Measurements from ENCODE around the gene ALPK1.
A peak's percentile ranks its signal among the peaks of the same experiment; 100 is the strongest.

The ALPK1 gene

GRCh38 chr4:112451104-112451503 is 153.9 kb downstream of the ALPK1 start:
- no peak overlapping the region for H3K27ac ChIP-seq (ENCODE audit: extremely low read depth, low read depth, low read length)
- H3K9me3 ChIP-seq (ENCODE audit: control insufficient read depth, insufficient read depth, low read depth, low read length) = no peaks in the 10 kb centered on the region
- H3K36me3 ChIP-seq (ENCODE audit: control insufficient read depth in 2 of 2, insufficient read depth in 1 of 2, low read length in 2 of 2) = no peaks in the 10 kb centered on the region
- TF ChIP-seq, protein P1, sequence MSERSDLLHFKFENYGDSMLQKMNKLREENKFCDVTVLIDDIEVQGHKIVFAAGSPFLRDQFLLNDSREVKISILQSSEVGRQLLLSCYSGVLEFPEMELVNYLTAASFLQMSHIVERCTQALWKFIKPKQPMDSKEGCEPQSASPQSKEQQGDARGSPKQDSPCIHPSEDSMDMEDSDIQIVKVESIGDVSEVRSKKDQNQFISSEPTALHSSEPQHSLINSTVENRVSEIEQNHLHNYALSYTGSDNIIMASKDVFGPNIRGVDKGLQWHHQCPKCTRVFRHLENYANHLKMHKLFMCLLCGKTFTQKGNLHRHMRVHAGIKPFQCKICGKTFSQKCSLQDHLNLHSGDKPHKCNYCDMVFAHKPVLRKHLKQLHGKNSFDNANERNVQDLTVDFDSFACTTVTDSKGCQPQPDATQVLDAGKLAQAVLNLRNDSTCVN (tag by site-specific recombination; optimal IDR thresholded peaks at IDR 0.05) = no peak
- TF ChIP-seq, protein P2, sequence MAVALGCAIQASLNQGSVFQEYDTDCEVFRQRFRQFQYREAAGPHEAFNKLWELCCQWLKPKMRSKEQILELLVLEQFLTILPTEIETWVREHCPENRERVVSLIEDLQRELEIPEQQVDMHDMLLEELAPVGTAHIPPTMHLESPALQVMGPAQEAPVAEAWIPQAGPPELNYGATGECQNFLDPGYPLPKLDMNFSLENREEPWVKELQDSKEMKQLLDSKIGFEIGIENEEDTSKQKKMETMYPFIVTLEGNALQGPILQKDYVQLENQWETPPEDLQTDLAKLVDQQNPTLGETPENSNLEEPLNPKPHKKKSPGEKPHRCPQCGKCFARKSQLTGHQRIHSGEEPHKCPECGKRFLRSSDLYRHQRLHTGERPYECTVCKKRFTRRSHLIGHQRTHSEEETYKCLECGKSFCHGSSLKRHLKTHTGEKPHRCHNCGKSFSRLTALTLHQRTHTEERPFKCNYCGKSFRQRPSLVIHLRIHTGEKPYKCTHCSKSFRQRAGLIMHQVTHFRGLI (tag by site-specific recombination; IDR thresholded peaks at IDR 0.05) = no peak
- H3K4me1 ChIP-seq (ENCODE audit: control insufficient read depth, insufficient read depth, low read length) = no peaks in the 10 kb centered on the region
- POLR2A ChIA-PET = no interaction called here
- H3K4me3 ChIP-seq (ENCODE audit: low read depth, low read length) = no peak overlapping the region
- CTCF ChIA-PET = no interaction called here

- Histone ChIP-seq H3K4me3 (ENCODE audit: low read depth, low read length) (no peak overlapping the region), H3K27ac (ENCODE audit: extremely low read depth, low read depth, low read length) (no peak overlapping the region), H3K4me1 (ENCODE audit: control insufficient read depth, insufficient read depth, low read length) (no peaks in the 10 kb centered on the region), H3K36me3 (ENCODE audit: control insufficient read depth in 2 of 2, insufficient read depth in 1 of 2, low read length in 2 of 2) (no peaks in the 10 kb centered on the region), H3K9me3 (ENCODE audit: control insufficient read depth, insufficient read depth, low read depth, low read length) (no peaks in the 10 kb centered on the region)
- ChIA-PET CTCF (no interaction called here), POLR2A (no interaction called here)
- no peak for TF ChIP-seq ZNF555 (tag by site-specific recombination; conservative IDR thresholded peaks at IDR 0.05)
- TF ChIP-seq GFI1B (tag by site-specific recombination; IDR thresholded peaks at IDR 0.05) = no peak
- TF ChIP-seq ZNF501 (tag by site-specific recombination; IDR thresholded peaks at IDR 0.05) = no peak
- no peak for TF ChIP-seq ZNF670 (tag by site-specific recombination; IDR thresholded peaks at IDR 0.05; ENCODE audit: low read depth)
- no peak for TF ChIP-seq ZNF140 (tag by site-specific recombination; IDR thresholded peaks at IDR 0.05)
- TF ChIP-seq SALL2 (tag by site-specific recombination; IDR thresholded peaks at IDR 0.05; ENCODE audit: borderline replicate concordance) = no peak
- no peak for TF ChIP-seq ZNF530 (tag by site-specific recombination; IDR thresholded peaks at IDR 0.05; ENCODE audit: low read depth)
- TF ChIP-seq CTCF (tag by site-specific recombination; IDR thresholded peaks at IDR 0.05) = no peak
- no peak for TF ChIP-seq ZNF426 (tag by site-specific recombination; IDR thresholded peaks at IDR 0.05)
- no peak for TF ChIP-seq ZNF292 (tag by site-specific recombination; IDR thresholded peaks at IDR 0.05; ENCODE audit: borderline replicate concordance, low read depth)
- TF ChIP-seq ZNF121 (tag by site-specific recombination; IDR thresholded peaks at IDR 0.05) = no peak
These were observed 154.7 kb downstream of the ALPK1 start for GRCh38 chr4:112451831-112452230.

- Histone ChIP-seq H3K4me3 (ENCODE audit: low read depth, low read length) (no peak overlapping the region), H3K4me1 (ENCODE audit: control insufficient read depth, insufficient read depth, low read length) (no peaks in the 10 kb centered on the region), H3K9me3 (ENCODE audit: control insufficient read depth, insufficient read depth, low read depth, low read length) (no peaks in the 10 kb centered on the region), H3K27ac (ENCODE audit: extremely low read depth, low read depth, low read length) (no peak overlapping the region), H3K36me3 (ENCODE audit: control insufficient read depth in 2 of 2, insufficient read depth in 1 of 2, low read length in 2 of 2) (no peaks in the 10 kb centered on the region)
- TF ChIP-seq ZSCAN23 (tag by site-specific recombination; IDR thresholded peaks at IDR 0.05) = no peak
- ChIA-PET CTCF (no interaction called here), POLR2A (no interaction called here)
These were observed 156.2 kb downstream of the ALPK1 start for GRCh38 chr4:112453321-112453720.

DNA sequence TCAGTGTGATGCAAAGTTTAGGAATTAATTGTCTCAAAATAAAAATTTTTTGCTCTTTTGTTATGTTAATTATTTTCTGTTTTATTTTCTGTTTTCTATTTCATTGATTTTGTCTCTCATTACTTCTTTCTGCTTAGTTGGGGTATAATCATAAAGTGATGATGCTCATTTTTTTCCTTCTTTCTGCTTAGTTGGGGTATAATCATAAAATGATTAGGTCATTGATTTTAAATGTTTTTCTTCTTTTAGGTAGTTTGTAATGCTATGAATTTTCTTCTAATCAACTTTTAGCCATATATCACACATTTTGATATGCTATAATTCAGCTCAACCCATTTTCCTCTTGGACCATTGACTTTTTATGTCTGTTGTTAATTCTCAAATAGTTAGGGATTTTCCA is 175.1 kb downstream of the ALPK1 start:
- no peak overlapping the region for H3K27ac ChIP-seq (ENCODE audit: extremely low read depth, low read depth, low read length)
- no peaks in the 10 kb centered on the region for H3K9me3 ChIP-seq (ENCODE audit: control insufficient read depth, insufficient read depth, low read depth, low read length)
- no peak overlapping the region for H3K4me3 ChIP-seq (ENCODE audit: low read depth, low read length)
- no peaks in the 10 kb centered on the region for H3K4me1 ChIP-seq (ENCODE audit: control insufficient read depth, insufficient read depth, low read length)
- POLR2A ChIA-PET = no interaction called here
- no peaks in the 10 kb centered on the region for H3K36me3 ChIP-seq (ENCODE audit: control insufficient read depth in 2 of 2, insufficient read depth in 1 of 2, low read length in 2 of 2)
- TF ChIP-seq ZFP3 (tag by site-specific recombination; IDR thresholded peaks at IDR 0.05; ENCODE audit: low read depth) (no peak), ZIC2 (tag by site-specific recombination; IDR thresholded peaks at IDR 0.05) (no peak), SP7 (tag by site-specific recombination; IDR thresholded peaks at IDR 0.05) (no peak)
- TF ChIP-seq, protein P3, sequence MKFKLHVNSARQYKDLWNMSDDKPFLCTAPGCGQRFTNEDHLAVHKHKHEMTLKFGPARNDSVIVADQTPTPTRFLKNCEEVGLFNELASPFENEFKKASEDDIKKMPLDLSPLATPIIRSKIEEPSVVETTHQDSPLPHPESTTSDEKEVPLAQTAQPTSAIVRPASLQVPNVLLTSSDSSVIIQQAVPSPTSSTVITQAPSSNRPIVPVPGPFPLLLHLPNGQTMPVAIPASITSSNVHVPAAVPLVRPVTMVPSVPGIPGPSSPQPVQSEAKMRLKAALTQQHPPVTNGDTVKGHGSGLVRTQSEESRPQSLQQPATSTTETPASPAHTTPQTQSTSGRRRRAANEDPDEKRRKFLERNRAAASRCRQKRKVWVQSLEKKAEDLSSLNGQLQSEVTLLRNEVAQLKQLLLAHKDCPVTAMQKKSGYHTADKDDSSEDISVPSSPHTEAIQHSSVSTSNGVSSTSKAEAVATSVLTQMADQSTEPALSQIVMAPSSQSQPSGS (tag by site-specific recombination; IDR thresholded peaks at IDR 0.05; ENCODE audit: low read depth) = peak; percentile 73
- CTCF ChIA-PET = no interaction called here
